GM23338 (cell line): ENCODE measurements around the gene DHDDS. TPM values are rescaled to one million over a fixed set of nuclear protein-coding genes. Genes with fewer than 3 reads are reported as not detected.

Source experiments
- CREB1 ChIP-seq: fragments of 250-450 bp; sonication (Bioruptor Pico); IDR thresholded peaks from 2 replicates; pipeline ENCODE4 v1.5.0; 2020; ENCODE audit warnings: low read depth, mild to moderate bottlenecking, moderate library complexity
- EZH2 ChIP-seq: fragments of 200-600 bp; sonication (generic); IDR thresholded peaks from one replicate; pipeline ENCODE4 v1.8.0; 2017; ENCODE audit warnings: antibody characterized with exemption, mild to moderate bottlenecking, low read depth; ENCODE audit not compliant: unreplicated experiment
- EZH2phosphoT487 ChIP-seq: fragments of 200-600 bp; sonication (generic); IDR thresholded peaks from one replicate; pipeline ENCODE4 v1.8.1; 2018; ENCODE audit warnings: antibody characterized with exemption; ENCODE audit not compliant: unreplicated experiment
- JUNB ChIP-seq: IDR thresholded peaks from one replicate; pipeline ENCODE4 v1.6.1; 2016; ENCODE audit warnings: antibody characterized with exemption; ENCODE audit not compliant: unreplicated experiment
- NANOG ChIP-seq: IDR thresholded peaks from 2 replicates; pipeline ENCODE4 v1.6.1; 2016; ENCODE audit warnings: antibody characterized with exemption, borderline replicate concordance
- POLR2AphosphoS5 ChIP-seq: IDR thresholded peaks from 2 replicates; pipeline ENCODE4 v1.6.1; 2016; ENCODE audit warnings: antibody characterized with exemption, low read depth
- ZNF114 ChIP-seq: fragments of 250-450 bp; sonication (Bioruptor Pico); IDR thresholded peaks from 2 replicates; pipeline ENCODE4 v1.5.0; 2020; ENCODE audit warnings: mild to moderate bottlenecking, moderate library complexity
- ZNF331 ChIP-seq: fragments of 250-450 bp; sonication (Bioruptor Pico); IDR thresholded peaks from 2 replicates; pipeline ENCODE4 v1.5.0; 2020; ENCODE audit warnings: low read depth, mild to moderate bottlenecking, moderate library complexity
- polyA plus RNA-seq: library from polyadenylated mRNA; unstranded; fragments of >200 nt; fragmentation: Nextera tagmentation; extraction: Ambion mirVana; gene quantifications from 2 replicates; pipeline ENCODE4 v1.2.1, GENCODE V29; 2016
- total RNA-seq: library from RNA; depleted of rRNA; stranded (reverse); fragments of >200 nt; shearing (Covaris generic); gene quantifications from 2 replicates; pipeline ENCODE4 v1.2.3, GENCODE V29; 2014
- TF ChIP-seq, protein P1 (sequence below): fragments of 250-450 bp; sonication (Bioruptor Pico); IDR thresholded peaks from 2 replicates; pipeline ENCODE4 v1.5.0; 2020; ENCODE audit warnings: mild to moderate bottlenecking, moderate library complexity
- TF ChIP-seq, protein P2 (sequence below): IDR thresholded peaks from 2 replicates; pipeline ENCODE4 v1.6.1; 2016; ENCODE audit warnings: antibody characterized with exemption
- TF ChIP-seq, protein P3 (sequence below), 2 experiments: fragments of 200-600 bp in 1 of 2; sonication (generic) in 1 of 2; conservative IDR thresholded peaks; 2 replicates each; pipeline versions ENCODE4 v1.5.1 to v1.6.1; 2016 to 2017; ENCODE audit warnings: antibody characterized with exemption in 2 of 2, low read depth in 2 of 2, mild to moderate bottlenecking in 2 of 2, moderate library complexity in 1 of 2

DHDDS gene
- total and polyA plus RNA-seq, 2 experiments from 2014 or later: 32.6 to 49.5 TPM

DNA sequence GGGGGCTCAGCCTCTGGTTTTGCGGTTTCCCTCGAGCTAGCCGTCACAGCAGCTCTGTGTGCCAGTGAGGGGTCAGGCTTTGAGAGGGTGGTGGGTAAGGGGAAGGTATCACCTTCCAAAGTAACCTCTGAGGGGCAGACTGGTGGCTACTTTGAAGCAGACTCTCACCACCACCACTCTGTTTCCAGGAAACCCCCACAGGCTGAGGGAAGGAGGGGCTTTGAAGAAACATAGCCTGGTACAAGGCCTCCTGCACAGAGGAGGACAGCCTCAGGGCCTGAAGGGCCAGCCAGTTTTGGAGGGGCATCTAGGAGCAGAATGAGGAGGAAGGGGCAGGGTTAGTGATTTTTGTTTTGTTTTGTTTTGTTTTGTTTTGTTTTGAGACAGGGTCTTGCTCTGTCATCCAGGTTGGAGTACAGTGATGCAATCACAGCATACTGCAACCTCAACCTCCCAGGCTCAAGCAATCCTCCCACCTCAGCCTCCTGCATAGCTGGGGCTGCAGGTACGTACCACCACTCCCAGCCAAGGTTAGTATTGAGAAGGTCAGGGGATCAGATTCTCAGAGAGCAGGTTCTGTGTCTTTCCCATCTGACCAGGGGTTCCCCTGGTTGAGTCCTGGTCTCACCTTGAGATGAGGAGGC is 42.4 kb upstream of the DHDDS start (continued):
- TF ChIP-seq, protein P1, sequence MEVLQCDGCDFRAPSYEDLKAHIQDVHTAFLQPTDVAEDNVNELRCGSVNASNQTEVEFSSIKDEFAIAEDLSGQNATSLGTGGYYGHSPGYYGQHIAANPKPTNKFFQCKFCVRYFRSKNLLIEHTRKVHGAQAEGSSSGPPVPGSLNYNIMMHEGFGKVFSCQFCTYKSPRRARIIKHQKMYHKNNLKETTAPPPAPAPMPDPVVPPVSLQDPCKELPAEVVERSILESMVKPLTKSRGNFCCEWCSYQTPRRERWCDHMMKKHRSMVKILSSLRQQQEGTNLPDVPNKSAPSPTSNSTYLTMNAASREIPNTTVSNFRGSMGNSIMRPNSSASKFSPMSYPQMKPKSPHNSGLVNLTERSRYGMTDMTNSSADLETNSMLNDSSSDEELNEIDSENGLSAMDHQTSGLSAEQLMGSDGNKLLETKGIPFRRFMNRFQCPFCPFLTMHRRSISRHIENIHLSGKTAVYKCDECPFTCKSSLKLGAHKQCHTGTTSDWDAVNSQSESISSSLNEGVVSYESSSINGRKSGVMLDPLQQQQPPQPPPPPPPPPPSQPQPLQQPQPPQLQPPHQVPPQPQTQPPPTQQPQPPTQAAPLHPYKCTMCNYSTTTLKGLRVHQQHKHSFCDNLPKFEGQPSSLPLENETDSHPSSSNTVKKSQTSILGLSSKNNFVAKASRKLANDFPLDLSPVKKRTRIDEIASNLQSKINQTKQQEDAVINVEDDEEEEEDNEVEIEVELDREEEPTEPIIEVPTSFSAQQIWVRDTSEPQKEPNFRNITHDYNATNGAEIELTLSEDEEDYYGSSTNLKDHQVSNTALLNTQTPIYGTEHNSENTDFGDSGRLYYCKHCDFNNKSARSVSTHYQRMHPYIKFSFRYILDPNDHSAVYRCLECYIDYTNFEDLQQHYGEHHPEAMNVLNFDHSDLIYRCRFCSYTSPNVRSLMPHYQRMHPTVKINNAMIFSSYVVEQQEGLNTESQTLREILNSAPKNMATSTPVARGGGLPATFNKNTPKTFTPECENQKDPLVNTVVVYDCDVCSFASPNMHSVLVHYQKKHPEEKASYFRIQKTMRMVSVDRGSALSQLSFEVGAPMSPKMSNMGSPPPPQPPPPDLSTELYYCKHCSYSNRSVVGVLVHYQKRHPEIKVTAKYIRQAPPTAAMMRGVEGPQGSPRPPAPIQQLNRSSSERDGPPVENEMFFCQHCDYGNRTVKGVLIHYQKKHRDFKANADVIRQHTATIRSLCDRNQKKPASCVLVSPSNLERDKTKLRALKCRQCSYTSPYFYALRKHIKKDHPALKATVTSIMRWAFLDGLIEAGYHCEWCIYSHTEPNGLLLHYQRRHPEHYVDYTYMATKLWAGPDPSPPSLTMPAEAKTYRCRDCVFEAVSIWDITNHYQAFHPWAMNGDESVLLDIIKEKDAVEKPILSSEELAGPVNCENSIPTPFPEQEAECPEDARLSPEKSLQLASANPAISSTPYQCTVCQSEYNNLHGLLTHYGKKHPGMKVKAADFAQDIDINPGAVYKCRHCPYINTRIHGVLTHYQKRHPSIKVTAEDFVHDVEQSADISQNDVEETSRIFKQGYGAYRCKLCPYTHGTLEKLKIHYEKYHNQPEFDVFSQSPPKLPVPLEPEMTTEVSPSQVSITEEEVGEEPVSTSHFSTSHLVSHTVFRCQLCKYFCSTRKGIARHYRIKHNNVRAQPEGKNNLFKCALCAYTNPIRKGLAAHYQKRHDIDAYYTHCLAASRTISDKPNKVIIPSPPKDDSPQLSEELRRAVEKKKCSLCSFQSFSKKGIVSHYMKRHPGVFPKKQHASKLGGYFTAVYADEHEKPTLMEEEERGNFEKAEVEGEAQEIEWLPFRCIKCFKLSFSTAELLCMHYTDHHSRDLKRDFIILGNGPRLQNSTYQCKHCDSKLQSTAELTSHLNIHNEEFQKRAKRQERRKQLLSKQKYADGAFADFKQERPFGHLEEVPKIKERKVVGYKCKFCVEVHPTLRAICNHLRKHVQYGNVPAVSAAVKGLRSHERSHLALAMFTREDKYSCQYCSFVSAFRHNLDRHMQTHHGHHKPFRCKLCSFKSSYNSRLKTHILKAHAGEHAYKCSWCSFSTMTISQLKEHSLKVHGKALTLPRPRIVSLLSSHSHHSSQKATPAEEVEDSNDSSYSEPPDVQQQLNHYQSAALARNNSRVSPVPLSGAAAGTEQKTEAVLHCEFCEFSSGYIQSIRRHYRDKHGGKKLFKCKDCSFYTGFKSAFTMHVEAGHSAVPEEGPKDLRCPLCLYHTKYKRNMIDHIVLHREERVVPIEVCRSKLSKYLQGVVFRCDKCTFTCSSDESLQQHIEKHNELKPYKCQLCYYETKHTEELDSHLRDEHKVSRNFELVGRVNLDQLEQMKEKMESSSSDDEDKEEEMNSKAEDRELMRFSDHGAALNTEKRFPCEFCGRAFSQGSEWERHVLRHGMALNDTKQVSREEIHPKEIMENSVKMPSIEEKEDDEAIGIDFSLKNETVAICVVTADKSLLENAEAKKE: no peak
- TF ChIP-seq, protein P2, sequence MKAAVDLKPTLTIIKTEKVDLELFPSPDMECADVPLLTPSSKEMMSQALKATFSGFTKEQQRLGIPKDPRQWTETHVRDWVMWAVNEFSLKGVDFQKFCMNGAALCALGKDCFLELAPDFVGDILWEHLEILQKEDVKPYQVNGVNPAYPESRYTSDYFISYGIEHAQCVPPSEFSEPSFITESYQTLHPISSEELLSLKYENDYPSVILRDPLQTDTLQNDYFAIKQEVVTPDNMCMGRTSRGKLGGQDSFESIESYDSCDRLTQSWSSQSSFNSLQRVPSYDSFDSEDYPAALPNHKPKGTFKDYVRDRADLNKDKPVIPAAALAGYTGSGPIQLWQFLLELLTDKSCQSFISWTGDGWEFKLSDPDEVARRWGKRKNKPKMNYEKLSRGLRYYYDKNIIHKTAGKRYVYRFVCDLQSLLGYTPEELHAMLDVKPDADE: no peak
- TF ChIP-seq JUNB (no peak), EZH2phosphoT487 (no peak), POLR2AphosphoS5 (no peak), ZNF114 (CRISPR knock-in tag) (no peak), NANOG (no peak), EZH2 (no peak), ZNF331 (CRISPR knock-in tag) (no peak), CREB1 (CRISPR knock-in tag) (no peak)
- TF ChIP-seq, protein P3, sequence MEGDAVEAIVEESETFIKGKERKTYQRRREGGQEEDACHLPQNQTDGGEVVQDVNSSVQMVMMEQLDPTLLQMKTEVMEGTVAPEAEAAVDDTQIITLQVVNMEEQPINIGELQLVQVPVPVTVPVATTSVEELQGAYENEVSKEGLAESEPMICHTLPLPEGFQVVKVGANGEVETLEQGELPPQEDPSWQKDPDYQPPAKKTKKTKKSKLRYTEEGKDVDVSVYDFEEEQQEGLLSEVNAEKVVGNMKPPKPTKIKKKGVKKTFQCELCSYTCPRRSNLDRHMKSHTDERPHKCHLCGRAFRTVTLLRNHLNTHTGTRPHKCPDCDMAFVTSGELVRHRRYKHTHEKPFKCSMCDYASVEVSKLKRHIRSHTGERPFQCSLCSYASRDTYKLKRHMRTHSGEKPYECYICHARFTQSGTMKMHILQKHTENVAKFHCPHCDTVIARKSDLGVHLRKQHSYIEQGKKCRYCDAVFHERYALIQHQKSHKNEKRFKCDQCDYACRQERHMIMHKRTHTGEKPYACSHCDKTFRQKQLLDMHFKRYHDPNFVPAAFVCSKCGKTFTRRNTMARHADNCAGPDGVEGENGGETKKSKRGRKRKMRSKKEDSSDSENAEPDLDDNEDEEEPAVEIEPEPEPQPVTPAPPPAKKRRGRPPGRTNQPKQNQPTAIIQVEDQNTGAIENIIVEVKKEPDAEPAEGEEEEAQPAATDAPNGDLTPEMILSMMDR (conservative IDR thresholded peaks at IDR 0.05; ENCODE audit: low read depth in 2 of 2): no peak
